MM.1S (cell line): ENCODE results near the gene ANKIB1.

Experiments
- DNase-seq: peaks from one replicate; pipeline ENCODE4 v3.0.0-alpha.2; 2015
- H2AFZ ChIP-seq: fragments of 300-600 bp; sonication (generic); 2 replicates; pipeline ENCODE4 v1.6.0; 2016; ENCODE audit warnings: antibody characterized with exemption, low read length
- H3F3A ChIP-seq: fragments of 300-600 bp; sonication (generic); 2 replicates; pipeline ENCODE4 v1.6.1; 2016; ENCODE audit warnings: mild to moderate bottlenecking, antibody characterized with exemption, low read length, moderate library complexity, mixed read lengths; ENCODE audit not compliant: insufficient read depth
- H3K27ac ChIP-seq: fragments of 300-600 bp; sonication (generic); 2 replicates; pipeline ENCODE4 v1.5.1; 2016; ENCODE audit warnings: mild to moderate bottlenecking, low read length
- H3K27me3 ChIP-seq: fragments of 300-600 bp; sonication (generic); replicated peaks from 2 replicates; pipeline ENCODE4 v1.6.0; 2016; ENCODE audit warnings: low read length; ENCODE audit not compliant: insufficient read depth
- H3K36me3 ChIP-seq: fragments of 300-600 bp; sonication (generic); replicated peaks from 2 replicates; pipeline ENCODE4 v1.6.1; 2016; ENCODE audit warnings: mild to moderate bottlenecking, low read length, mixed read lengths; ENCODE audit not compliant: insufficient read depth
- H3K4me1 ChIP-seq: fragments of 300-600 bp; sonication (generic); 2 replicates; pipeline ENCODE4 v1.6.1; 2016; ENCODE audit warnings: low read length, mixed read lengths
- H3K4me2 ChIP-seq: fragments of 300-600 bp; sonication (generic); 2 replicates; pipeline ENCODE4 v1.6.0; 2016; ENCODE audit warnings: low read depth, low read length
- H3K4me3 ChIP-seq: fragments of 300-600 bp; sonication (generic); 2 replicates; pipeline ENCODE4 v1.5.1; 2016; ENCODE audit warnings: low read length, mixed read lengths
- H3K79me2 ChIP-seq: fragments of 300-600 bp; sonication (generic); 2 replicates; pipeline ENCODE4 v1.6.1; 2016; ENCODE audit warnings: mixed run types, low read length, mixed read lengths
- H3K9ac ChIP-seq: fragments of 300-600 bp; sonication (generic); 2 replicates; pipeline ENCODE4 v1.6.1; 2016; ENCODE audit warnings: low read length, mixed read lengths
- H3K9me2 ChIP-seq: fragments of 300-600 bp; sonication (generic); replicated peaks from 2 replicates; pipeline ENCODE4 v1.6.1; 2016; ENCODE audit warnings: mild to moderate bottlenecking, low read length, mixed read lengths; ENCODE audit not compliant: insufficient read depth
- H3K9me3 ChIP-seq: fragments of 300-600 bp; sonication (generic); replicated peaks from 2 replicates; pipeline ENCODE4 v1.6.1; 2016; ENCODE audit warnings: mild to moderate bottlenecking, low read length, mixed read lengths; ENCODE audit not compliant: insufficient read depth
- H4K20me1 ChIP-seq: fragments of 300-600 bp; sonication (generic); 2 replicates; pipeline ENCODE4 v1.6.1; 2016; ENCODE audit warnings: mild to moderate bottlenecking, low read length, moderate library complexity, mixed read lengths; ENCODE audit not compliant: insufficient read depth
- EZH2 ChIP-seq: fragments of 300-600 bp; sonication (generic); optimal IDR thresholded peaks from 2 replicates; pipeline ENCODE3; 2017; ENCODE audit warnings: low read depth, mild to moderate bottlenecking, antibody characterized with exemption, low read length, mixed read lengths
- EZH2phosphoT487 ChIP-seq: fragments of 300-600 bp; sonication (generic); IDR thresholded peaks from 2 replicates; pipeline ENCODE4 v1.6.1; 2018; ENCODE audit warnings: antibody characterized with exemption, low read length
- TF ChIP-seq, protein P1 (sequence below): fragments of 300-600 bp; sonication (generic); IDR thresholded peaks from 2 replicates; pipeline ENCODE4 v1.5.1; 2016; ENCODE audit warnings: antibody characterized with exemption, low read length, mixed read lengths

The ANKIB1 gene

DNA sequence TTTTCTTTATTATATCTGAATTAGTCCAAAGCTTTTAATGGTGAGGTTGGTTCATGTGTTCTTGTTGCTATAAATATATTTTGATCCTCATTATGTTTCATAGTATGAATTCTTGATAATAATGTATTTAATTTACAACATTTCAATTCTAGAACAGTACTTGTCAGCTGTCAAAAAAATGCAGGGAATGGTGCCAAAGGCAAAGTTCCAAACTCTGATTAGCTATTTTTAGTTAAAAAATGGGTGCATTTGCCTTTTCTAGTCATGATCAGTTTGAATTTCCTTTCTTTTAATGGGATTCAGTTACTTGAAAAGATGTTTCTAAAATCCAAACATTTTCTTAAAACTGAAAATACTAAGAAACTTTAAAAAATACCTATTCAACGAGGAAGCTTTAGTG lies 49.6 kb downstream of the ANKIB1 start:
- no peak for DNase-seq
- Histone ChIP-seq H3K36me3 (no peaks in the 10 kb centered on the region; the same call in 1 of the 2 replicates), H3K27ac (no peak overlapping the region), H3K9me3 (no peaks in the 10 kb centered on the region), H3K9ac (no peak overlapping the region), H2AFZ (no peak overlapping the region), H3K4me3 (no peak overlapping the region), H3K9me2 (no peaks in the 10 kb centered on the region), H3K27me3 (no peaks in the 10 kb centered on the region), H3F3A (no peaks in the 10 kb centered on the region), H3K79me2 (peaks cover 14% of the 10 kb centered on the region; the same call in 1 of the 2 replicates), H4K20me1 (no peaks in the 10 kb centered on the region), H3K4me1 (no peaks in the 10 kb centered on the region), H3K4me2 (no peak overlapping the region)
- no peak for TF ChIP-seq EZH2
- TF ChIP-seq EZH2phosphoT487, result no peak
- TF ChIP-seq, protein P1, sequence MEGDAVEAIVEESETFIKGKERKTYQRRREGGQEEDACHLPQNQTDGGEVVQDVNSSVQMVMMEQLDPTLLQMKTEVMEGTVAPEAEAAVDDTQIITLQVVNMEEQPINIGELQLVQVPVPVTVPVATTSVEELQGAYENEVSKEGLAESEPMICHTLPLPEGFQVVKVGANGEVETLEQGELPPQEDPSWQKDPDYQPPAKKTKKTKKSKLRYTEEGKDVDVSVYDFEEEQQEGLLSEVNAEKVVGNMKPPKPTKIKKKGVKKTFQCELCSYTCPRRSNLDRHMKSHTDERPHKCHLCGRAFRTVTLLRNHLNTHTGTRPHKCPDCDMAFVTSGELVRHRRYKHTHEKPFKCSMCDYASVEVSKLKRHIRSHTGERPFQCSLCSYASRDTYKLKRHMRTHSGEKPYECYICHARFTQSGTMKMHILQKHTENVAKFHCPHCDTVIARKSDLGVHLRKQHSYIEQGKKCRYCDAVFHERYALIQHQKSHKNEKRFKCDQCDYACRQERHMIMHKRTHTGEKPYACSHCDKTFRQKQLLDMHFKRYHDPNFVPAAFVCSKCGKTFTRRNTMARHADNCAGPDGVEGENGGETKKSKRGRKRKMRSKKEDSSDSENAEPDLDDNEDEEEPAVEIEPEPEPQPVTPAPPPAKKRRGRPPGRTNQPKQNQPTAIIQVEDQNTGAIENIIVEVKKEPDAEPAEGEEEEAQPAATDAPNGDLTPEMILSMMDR, result no peak

DNA sequence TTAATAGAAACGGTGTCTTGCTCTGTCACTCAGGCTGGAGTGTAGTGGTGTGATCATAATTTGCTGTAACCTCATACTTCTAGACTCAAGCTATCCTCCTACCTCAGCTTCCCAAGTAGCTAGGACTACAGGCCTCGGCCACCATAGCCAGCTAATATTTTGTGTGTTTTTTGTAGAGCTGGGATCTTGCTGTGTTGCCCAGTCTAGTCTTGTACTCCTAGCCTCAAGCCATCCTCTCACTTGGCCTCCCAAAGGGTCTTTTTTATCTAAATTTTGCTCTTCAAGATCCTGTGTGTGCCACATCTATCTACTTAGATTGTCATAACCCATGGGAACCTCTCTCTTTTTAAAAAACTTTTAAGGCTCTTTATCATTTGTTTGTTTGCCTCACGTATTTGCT lies 50.5 kb downstream of the ANKIB1 start:
- Histone ChIP-seq H3K9me2 (no peaks in the 10 kb centered on the region), H3K36me3 (no peaks in the 10 kb centered on the region; the same call in 1 of the 2 replicates), H4K20me1 (no peaks in the 10 kb centered on the region), H3K4me1 (no peaks in the 10 kb centered on the region), H3K27me3 (no peaks in the 10 kb centered on the region), H3K27ac (no peak overlapping the region), H3K9me3 (no peaks in the 10 kb centered on the region), H3K9ac (no peak overlapping the region), H3K4me2 (no peak overlapping the region), H3K79me2 (peaks cover 14% of the 10 kb centered on the region; the same call in 1 of the 2 replicates), H3K4me3 (no peak overlapping the region), H2AFZ (no peak overlapping the region), H3F3A (no peaks in the 10 kb centered on the region)
- DNase-seq, result no peak
- TF ChIP-seq EZH2phosphoT487, result no peak
- no peak for TF ChIP-seq EZH2
- TF ChIP-seq, protein P1, result no peak

DNA sequence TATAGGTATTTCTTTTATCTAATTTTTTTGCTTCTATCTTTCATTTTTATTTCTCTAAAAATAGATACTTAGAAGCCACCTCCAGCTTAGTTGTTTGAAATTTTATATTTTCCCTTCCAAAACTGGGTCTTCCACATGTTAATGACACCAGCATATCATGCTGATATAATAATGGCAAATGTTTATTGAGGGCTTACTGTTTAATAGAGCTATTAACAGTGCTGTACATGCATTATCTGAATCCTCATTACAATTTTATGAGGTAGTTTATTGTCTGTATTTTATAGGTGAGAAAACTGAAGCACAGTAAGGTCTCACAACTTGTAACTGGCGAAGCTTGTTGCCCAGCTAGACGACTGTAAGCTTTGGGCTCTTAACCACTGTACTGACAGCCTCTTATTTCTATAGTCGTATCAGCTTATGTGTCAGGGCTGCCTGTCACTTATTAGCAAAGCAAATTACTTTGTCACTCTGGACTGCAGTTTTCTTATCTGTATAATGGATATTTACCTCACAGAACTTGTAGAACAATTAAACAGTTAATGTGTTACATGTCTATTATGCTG lies 51.2 kb downstream of the ANKIB1 start:
- Histone ChIP-seq H3K79me2 (peaks cover 14% of the 10 kb centered on the region; the same call in 1 of the 2 replicates), H3K9ac (no peak overlapping the region), H3K9me3 (no peaks in the 10 kb centered on the region), H3K27ac (no peak overlapping the region), H3F3A (no peaks in the 10 kb centered on the region), H3K36me3 (no peaks in the 10 kb centered on the region; the same call in 1 of the 2 replicates), H3K4me3 (no peak overlapping the region), H2AFZ (no peak overlapping the region), H3K4me2 (no peak overlapping the region), H3K4me1 (no peaks in the 10 kb centered on the region), H4K20me1 (no peaks in the 10 kb centered on the region), H3K9me2 (no peaks in the 10 kb centered on the region), H3K27me3 (no peaks in the 10 kb centered on the region)
- TF ChIP-seq EZH2, result no peak
- TF ChIP-seq EZH2phosphoT487, result no peak
- TF ChIP-seq, protein P1, result no peak
- DNase-seq, result no peak
